Panc1 (cell line): Measurements from ENCODE around the gene TRAF2. TPM values are rescaled to one million over a fixed set of nuclear protein-coding genes. Genes with fewer than 3 reads are reported as not detected.
A peak's percentile ranks its signal among the peaks of the same experiment; 100 is the strongest.

Experiments
- ATAC-seq: fragments of 200-7000 bp; cut with Tn5 transposase; 2 replicates; pipeline ENCODE4 v1.9.1; 2020; ENCODE audit warnings: mild to moderate bottlenecking, moderate library complexity
- BruUV-seq: library from RNA; stranded (reverse); fragments of 400-500 nt; replicated peaks from 2 replicates; lab custom pipeline; 2021; lab: Mats Ljungman, UMichigan
- CTCF ChIA-PET: fragments of 300-600 bp; sonication (Branson Sonifier 250); formaldehyde crosslinking; loops from one replicate; lab custom pipeline; 2022; ENCODE audit warnings: antibody characterized with exemption; lab: Charles Lee
- POLR2A ChIA-PET: fragments of 300-600 bp; sonication (Branson Sonifier 250); formaldehyde crosslinking; loops from one replicate; lab custom pipeline; 2022; ENCODE audit warnings: antibody characterized with exemption; lab: Charles Lee
- DNase-seq: peaks from one replicate; pipeline ENCODE4 v3.0.0-alpha.2; 2010; ENCODE audit warnings: low read depth, low spot score
- H3K27ac ChIP-seq: 2 replicates; pipeline ENCODE4 v1.5.1; 2011; ENCODE audit warnings: mild to moderate bottlenecking, low read length, inconsistent platforms
- H3K27me3 ChIP-seq: fragments of 200-500 bp; sonication (Bioruptor generic); 2 replicates; pipeline ENCODE4 v1.6.0; 2014; ENCODE audit warnings: low read length, inconsistent platforms; ENCODE audit not compliant: control insufficient read depth, insufficient read depth
- H3K36me3 ChIP-seq: fragments of 200-500 bp; sonication (Bioruptor generic); 2 replicates; pipeline ENCODE4 v1.5.1; 2014; ENCODE audit warnings: inconsistent platforms, mild to moderate bottlenecking, low read length, moderate library complexity; ENCODE audit not compliant: control insufficient read depth, insufficient read depth
- H3K4me1 ChIP-seq: 2 replicates; pipeline ENCODE4 v1.5.1; 2011; ENCODE audit warnings: inconsistent platforms, mild to moderate bottlenecking, low read length, moderate library complexity; ENCODE audit not compliant: control insufficient read depth, insufficient read depth
- H3K4me3 ChIP-seq, 2 experiments: 2 replicates each; pipeline ENCODE4 v1.5.1; 2011 to 2012; ENCODE audit warnings: low read depth in 2 of 2, low read length in 2 of 2, mild to moderate bottlenecking in 2 of 2, inconsistent platforms in 1 of 2, moderate library complexity in 1 of 2
- H3K9me3 ChIP-seq: fragments of 200-500 bp; sonication (Bioruptor generic); 2 replicates; pipeline ENCODE4 v1.5.1; 2014; ENCODE audit warnings: low read depth, mild to moderate bottlenecking, inconsistent platforms, low read length, moderate library complexity; ENCODE audit not compliant: control insufficient read depth, insufficient read depth
- POLR2AphosphoS5 ChIP-seq: IDR thresholded peaks from 2 replicates; pipeline ENCODE4 v1.6.1; 2012; ENCODE audit warnings: mild to moderate bottlenecking, low read depth, low read length, moderate library complexity
- REST ChIP-seq, 2 experiments: IDR thresholded peaks; 2 replicates each; pipeline ENCODE4 v1.6.1; 2011 to 2012; ENCODE audit warnings: low read depth in 2 of 2, control low read depth in 1 of 2, low read length in 1 of 2, mild to moderate bottlenecking in 1 of 2, moderate library complexity in 1 of 2; ENCODE audit not compliant: insufficient read depth in 1 of 2
- SIN3A ChIP-seq: IDR thresholded peaks from 2 replicates; pipeline ENCODE4 v1.6.1; 2012; ENCODE audit warnings: low read depth, mild to moderate bottlenecking, low read length, moderate library complexity, borderline replicate concordance; ENCODE audit not compliant: insufficient read depth
- TCF7L2 ChIP-seq: IDR thresholded peaks from 2 replicates; pipeline ENCODE4 v1.6.1; 2011; ENCODE audit warnings: mild to moderate bottlenecking, low read depth, low read length, inconsistent platforms
- in situ Hi-C: cut with HindIII; loops from 2 replicates; pipeline ENCODE4 v1.10.0; 2016; ENCODE audit warnings: low sequenced_read_pairs, low pct_unique_long_range_greater_than_20kb
- intact Hi-C: fragments of 100-400 bp; cut with micrococcal nuclease; formaldehyde crosslinking; loops from one replicate; pipeline ENCODE4 v1.10.0; 2022; ENCODE audit not compliant: unreplicated experiment
- total RNA-seq: library from RNA; stranded (reverse); gene quantifications from one replicate; pipeline ENCODE4 v1.2.1, GENCODE V29; 2021; ENCODE audit not compliant: unreplicated experiment
- TF ChIP-seq, protein P1 (sequence below): fragments of 450-650 bp; IDR thresholded peaks from 2 replicates; pipeline ENCODE4 v1.5.1; 2017; ENCODE audit warnings: mild to moderate bottlenecking

Gene TRAF2
- total RNA-seq, 1 experiment from 2014 or later, result 48.7 TPM

DNA sequence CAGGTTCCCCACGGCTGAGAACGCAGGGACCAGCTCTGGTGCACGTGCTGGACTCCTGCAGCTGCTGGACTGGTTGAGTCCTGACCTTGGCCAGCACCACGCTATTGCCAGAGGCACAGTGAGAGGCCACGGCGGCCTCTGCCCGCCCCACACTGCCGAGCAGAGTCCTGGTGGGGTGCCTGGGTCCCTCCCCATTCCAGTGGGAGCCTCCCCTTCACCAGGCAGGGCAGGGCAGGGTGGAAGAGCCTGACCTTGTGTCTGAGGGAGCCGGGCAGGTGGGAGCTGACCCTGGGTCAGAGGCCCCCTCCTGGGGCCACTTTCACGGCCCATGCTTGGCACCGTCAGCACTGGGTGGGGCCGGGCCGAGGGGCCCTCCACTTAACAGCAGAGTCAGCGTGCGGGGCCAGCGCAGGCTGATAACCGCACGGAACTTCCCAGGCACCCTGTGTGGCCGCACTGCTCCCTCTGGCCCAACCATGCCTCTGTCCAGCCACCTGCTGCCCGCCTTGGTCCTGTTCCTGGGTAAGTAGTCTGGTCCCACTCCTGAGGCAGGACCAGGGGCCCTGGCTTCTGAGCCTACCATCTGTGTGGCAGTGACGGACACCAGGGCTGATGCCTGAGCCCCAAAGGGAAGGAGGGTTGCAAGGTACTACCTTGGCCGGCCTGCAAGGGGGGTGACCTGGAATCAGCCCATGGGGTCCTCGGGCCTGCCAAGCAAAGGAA lies 34.2 kb upstream of the TRAF2 start, which contains the start of gene MAMDC4:
MAMDC4 (plus strand) TSS at position 406 of the 723 bp plus-strand sequence; CDS start at position 477, 71 bp downstream.
- ATAC-seq (no peak), DNase-seq (no peak)
- ChIA-PET CTCF (interaction anchor here (0.7 kb wide), 1 partner anchor 129 kb away, joined by 3 read pairs; no protein-coding TSS in a partner anchor), POLR2A (no interaction called here)
- BruUV-seq, result no TSS peak
- Histone ChIP-seq H3K4me1 (peaks cover 21% of the 10 kb centered on the region), H3K36me3 (no peaks in the 10 kb centered on the region), H3K27me3 (no peaks in the 10 kb centered on the region), H3K9me3 (no peaks in the 10 kb centered on the region), H3K27ac (peak within 1 kb of the TSS; percentile 59), H3K4me3 (no peak within 1 kb of the TSS)
- in situ Hi-C loops, result no loop called here
- no peak for TF ChIP-seq REST (IDR thresholded peaks at IDR 0.05; ENCODE audit: insufficient read depth in 1 of 2, low read depth in 2 of 2, low read length in 1 of 2)
- no peak for TF ChIP-seq TCF7L2
- TF ChIP-seq POLR2AphosphoS5, result no peak; the same call in 1 of the 2 replicates
- no peak for TF ChIP-seq SIN3A
- TF ChIP-seq, protein P1, sequence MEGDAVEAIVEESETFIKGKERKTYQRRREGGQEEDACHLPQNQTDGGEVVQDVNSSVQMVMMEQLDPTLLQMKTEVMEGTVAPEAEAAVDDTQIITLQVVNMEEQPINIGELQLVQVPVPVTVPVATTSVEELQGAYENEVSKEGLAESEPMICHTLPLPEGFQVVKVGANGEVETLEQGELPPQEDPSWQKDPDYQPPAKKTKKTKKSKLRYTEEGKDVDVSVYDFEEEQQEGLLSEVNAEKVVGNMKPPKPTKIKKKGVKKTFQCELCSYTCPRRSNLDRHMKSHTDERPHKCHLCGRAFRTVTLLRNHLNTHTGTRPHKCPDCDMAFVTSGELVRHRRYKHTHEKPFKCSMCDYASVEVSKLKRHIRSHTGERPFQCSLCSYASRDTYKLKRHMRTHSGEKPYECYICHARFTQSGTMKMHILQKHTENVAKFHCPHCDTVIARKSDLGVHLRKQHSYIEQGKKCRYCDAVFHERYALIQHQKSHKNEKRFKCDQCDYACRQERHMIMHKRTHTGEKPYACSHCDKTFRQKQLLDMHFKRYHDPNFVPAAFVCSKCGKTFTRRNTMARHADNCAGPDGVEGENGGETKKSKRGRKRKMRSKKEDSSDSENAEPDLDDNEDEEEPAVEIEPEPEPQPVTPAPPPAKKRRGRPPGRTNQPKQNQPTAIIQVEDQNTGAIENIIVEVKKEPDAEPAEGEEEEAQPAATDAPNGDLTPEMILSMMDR, result no peak
- intact Hi-C loops, result no loop called here

GRCh38 chr9:136852664-136853595 lies 33.4 kb upstream of the TRAF2 start:
- Histone ChIP-seq H3K4me3 (no peak overlapping the region), H3K27me3 (no peaks in the 10 kb centered on the region), H3K4me1 (peaks cover 27% of the 10 kb centered on the region), H3K9me3 (no peaks in the 10 kb centered on the region), H3K36me3 (no peaks in the 10 kb centered on the region), H3K27ac (no peak overlapping the region)
- TF ChIP-seq POLR2AphosphoS5 (no peak; the same call in 1 of the 2 replicates), REST (IDR thresholded peaks at IDR 0.05; ENCODE audit: insufficient read depth in 1 of 2, low read depth in 2 of 2, low read length in 1 of 2) (no peak), TCF7L2 (no peak), SIN3A (no peak)
- TF ChIP-seq, protein P1, result no peak
- no peak for ATAC-seq
- in situ Hi-C loops (no loop called here), intact Hi-C loops (no loop called here)
- POLR2A ChIA-PET, result no interaction called here
- CTCF ChIA-PET, result interaction anchor here (0.6 to 0.7 kb wide), 2 partner anchors 63 to 129 kb away, joined by 3 to 7 read pairs; no protein-coding TSS in a partner anchor
- no TSS peak for BruUV-seq
- no peak for DNase-seq
